GM18511 (cell line): ENCODE results near the gene HIGD1A.

Experiments used
- ATAC-seq: cut with Tn5 transposase; IDR thresholded peaks from one replicate; pipeline ENCODE4 v1.9.1; 2021; ENCODE audit warnings: mild to moderate bottlenecking, moderate library complexity; ENCODE audit not compliant: unreplicated experiment

Gene HIGD1A

GRCh38 chr3:42801784-42802183 lies 2.5 kb downstream of the HIGD1A start:
- no peak for ATAC-seq

GRCh38 chr3:42801048-42801620 lies 3.2 kb downstream of the HIGD1A start:
- ATAC-seq, result no peak

GRCh38 chr3:42800251-42800650 lies 4.0 kb downstream of the HIGD1A start:
- no peak for ATAC-seq

GRCh38 chr3:42799376-42799775 lies 4.9 kb downstream of the HIGD1A start:
- ATAC-seq, result no peak

- ATAC-seq, result no peak
Observed at GRCh38 chr3:42796332-42796885, 7.9 kb downstream of the HIGD1A start.

GRCh38 chr3:42795621-42796181 lies 8.6 kb downstream of the HIGD1A start:
- no peak for ATAC-seq

- no peak for ATAC-seq
Observed at GRCh38 chr3:42790714-42791229, 13.5 kb downstream of the HIGD1A start.

GRCh38 chr3:42786631-42787030 lies 17.7 kb downstream of the HIGD1A start:
- no peak for ATAC-seq

- ATAC-seq, result no peak
Observed at GRCh38 chr3:42786212-42786611, 18.1 kb downstream of the HIGD1A start.

- peak; percentile 80 for ATAC-seq
Observed at GRCh38 chr3:42780892-42781700, 23.2 kb downstream of the HIGD1A start.

GRCh38 chr3:42780398-42780797 lies 23.9 kb downstream of the HIGD1A start:
- peak; percentile 20 for ATAC-seq

- no peak for ATAC-seq
Observed at GRCh38 chr3:42778644-42779043, 25.6 kb downstream of the HIGD1A start.

GRCh38 chr3:42773409-42773751 lies 30.9 kb downstream of the HIGD1A start:
- peak; percentile 22 for ATAC-seq

- ATAC-seq, result peak; percentile 99
Observed at GRCh38 chr3:42772670-42773408, 31.5 kb downstream of the HIGD1A start, which contains the start of gene CCDC13. TSS of gene CCDC13 (minus strand) at chr3:42773253. CDS start at chr3:42758345, 14,908 bp downstream.

GRCh38 chr3:42771271-42771670 lies 33.0 kb downstream of the HIGD1A start:
- no peak for ATAC-seq

GRCh38 chr3:42769477-42770131 lies 34.7 kb downstream of the HIGD1A start:
- no peak for ATAC-seq

- ATAC-seq, result no peak
Observed at GRCh38 chr3:42764561-42765295, 39.6 kb downstream of the HIGD1A start.

- ATAC-seq, result no peak
Observed at GRCh38 chr3:42764115-42764514, 40.2 kb downstream of the HIGD1A start.

GRCh38 chr3:42763021-42763420 lies 41.3 kb downstream of the HIGD1A start:
- ATAC-seq, result no peak
